ENCODE data around the gene UFD1.

UFD1 gene

GRCh38 chr22:19477321-19478044 lies 1.5 kb downstream of the UFD1 start:
- Histone ChIP-seq H3K36me3 (ENCODE audit: control insufficient read depth, insufficient read depth, low read length) (no peaks in the 10 kb centered on the region), H3K4me3 (ENCODE audit: low read depth, low read length) (peak overlapping the region; percentile 82), H2AFZ (no peak overlapping the region), H3K27ac (no peak overlapping the region), H3K4me1 (peaks cover 4% of the 10 kb centered on the region), H3K9ac (no peak overlapping the region), H3K4me2 (ENCODE audit: low read length) (peak overlapping the region; percentile 100), H3K79me2 (peaks cover 10% of the 10 kb centered on the region), H3K27me3 (ENCODE audit: control insufficient read depth, insufficient read depth, low read length) (no peaks in the 10 kb centered on the region), H3K9me3 (ENCODE audit: control insufficient read depth, low read length) (no peaks in the 10 kb centered on the region)
- TF ChIP-seq CTCF (IDR thresholded peaks at IDR 0.05), result no peak

DNA sequence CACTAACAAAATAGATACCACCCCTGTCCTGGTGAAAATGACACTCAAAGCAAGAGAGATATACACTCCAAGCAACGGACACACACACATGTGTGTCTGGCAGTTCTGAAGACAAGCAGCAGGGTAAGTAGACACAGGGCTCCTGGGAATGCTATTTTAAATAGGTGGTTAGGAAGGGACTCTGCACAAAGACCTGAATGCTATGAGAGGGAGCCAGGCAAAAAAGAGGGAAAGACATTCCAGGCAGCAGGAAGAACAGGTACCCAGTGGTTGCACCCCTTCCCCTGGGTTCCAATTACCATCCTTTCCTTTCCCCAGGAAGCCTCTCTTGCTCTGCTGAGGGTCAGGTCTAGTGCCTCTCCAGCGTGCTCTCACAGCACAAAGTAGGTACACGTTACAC lies 3.0 kb downstream of the UFD1 start:
- H3K27ac ChIP-seq, result no peak overlapping the region

GRCh38 chr22:19473578-19473977 lies 5.4 kb downstream of the UFD1 start:
- H3K27me3 ChIP-seq (ENCODE audit: control insufficient read depth, insufficient read depth, low read length), result no peaks in the 10 kb centered on the region
- TF ChIP-seq CTCF (IDR thresholded peaks at IDR 0.05), result no peak
- H3K4me3 ChIP-seq (ENCODE audit: low read depth, low read length), result no peak overlapping the region
- H3K27ac ChIP-seq, result no peak overlapping the region
- no peak overlapping the region for H3K4me2 ChIP-seq (ENCODE audit: low read length)
- H2AFZ ChIP-seq, result no peak overlapping the region
- no peaks in the 10 kb centered on the region for H3K36me3 ChIP-seq (ENCODE audit: control insufficient read depth, insufficient read depth, low read length)
- no peak overlapping the region for H3K9ac ChIP-seq
- peaks cover 4% of the 10 kb centered on the region for H3K4me1 ChIP-seq
- peaks cover 9% of the 10 kb centered on the region for H3K79me2 ChIP-seq
- H3K9me3 ChIP-seq (ENCODE audit: control insufficient read depth, low read length), result no peaks in the 10 kb centered on the region

More for the DNA sequence above, 3.0 kb downstream of the UFD1 start:
- Histone ChIP-seq H3K4me1 (peaks cover 4% of the 10 kb centered on the region), H3K4me3 (ENCODE audit: low read depth, low read length) (no peak overlapping the region), H3K79me2 (peaks cover 10% of the 10 kb centered on the region), H3K9me3 (ENCODE audit: control insufficient read depth, low read length) (no peaks in the 10 kb centered on the region), H2AFZ (no peak overlapping the region), H3K36me3 (ENCODE audit: control insufficient read depth, insufficient read depth, low read length) (no peaks in the 10 kb centered on the region), H3K9ac (no peak overlapping the region), H3K4me2 (ENCODE audit: low read length) (no peak overlapping the region), H3K27me3 (ENCODE audit: control insufficient read depth, insufficient read depth, low read length) (no peaks in the 10 kb centered on the region)
- TF ChIP-seq CTCF (IDR thresholded peaks at IDR 0.05), result no peak

GRCh38 chr22:19472233-19472632 lies 6.8 kb downstream of the UFD1 start:
- H3K9me3 ChIP-seq (ENCODE audit: control insufficient read depth, low read length), result no peaks in the 10 kb centered on the region
- H3K4me2 ChIP-seq (ENCODE audit: low read length), result no peak overlapping the region
- no peak overlapping the region for H3K4me3 ChIP-seq (ENCODE audit: low read depth, low read length)
- H3K27me3 ChIP-seq (ENCODE audit: control insufficient read depth, insufficient read depth, low read length), result no peaks in the 10 kb centered on the region
- peaks cover 4% of the 10 kb centered on the region for H3K79me2 ChIP-seq
- H3K4me1 ChIP-seq, result no peaks in the 10 kb centered on the region
- H3K9ac ChIP-seq, result no peak overlapping the region
- TF ChIP-seq CTCF (IDR thresholded peaks at IDR 0.05), result no peak
- no peak overlapping the region for H3K27ac ChIP-seq
- H2AFZ ChIP-seq, result no peak overlapping the region
- no peaks in the 10 kb centered on the region for H3K36me3 ChIP-seq (ENCODE audit: control insufficient read depth, insufficient read depth, low read length)

- Histone ChIP-seq H3K27ac (no peak overlapping the region), H3K9ac (no peak overlapping the region), H3K9me3 (ENCODE audit: control insufficient read depth, low read length) (no peaks in the 10 kb centered on the region), H3K4me2 (ENCODE audit: low read length) (no peak overlapping the region), H2AFZ (no peak overlapping the region), H3K36me3 (ENCODE audit: control insufficient read depth, insufficient read depth, low read length) (no peaks in the 10 kb centered on the region), H3K4me1 (no peaks in the 10 kb centered on the region), H3K4me3 (ENCODE audit: low read depth, low read length) (no peak overlapping the region), H3K79me2 (peaks cover 4% of the 10 kb centered on the region), H3K27me3 (ENCODE audit: control insufficient read depth, insufficient read depth, low read length) (no peaks in the 10 kb centered on the region)
- no peak for TF ChIP-seq CTCF (IDR thresholded peaks at IDR 0.05)
Observed at GRCh38 chr22:19471572-19471971, 7.4 kb downstream of the UFD1 start.
